ENCODE results near the gene SNX25. TPM values are rescaled to one million over a fixed set of nuclear protein-coding genes. Genes with fewer than 3 reads are reported as not detected.

The SNX25 gene
- total RNA-seq, 1 donor from 2014 or later, result 13.0 TPM

DNA sequence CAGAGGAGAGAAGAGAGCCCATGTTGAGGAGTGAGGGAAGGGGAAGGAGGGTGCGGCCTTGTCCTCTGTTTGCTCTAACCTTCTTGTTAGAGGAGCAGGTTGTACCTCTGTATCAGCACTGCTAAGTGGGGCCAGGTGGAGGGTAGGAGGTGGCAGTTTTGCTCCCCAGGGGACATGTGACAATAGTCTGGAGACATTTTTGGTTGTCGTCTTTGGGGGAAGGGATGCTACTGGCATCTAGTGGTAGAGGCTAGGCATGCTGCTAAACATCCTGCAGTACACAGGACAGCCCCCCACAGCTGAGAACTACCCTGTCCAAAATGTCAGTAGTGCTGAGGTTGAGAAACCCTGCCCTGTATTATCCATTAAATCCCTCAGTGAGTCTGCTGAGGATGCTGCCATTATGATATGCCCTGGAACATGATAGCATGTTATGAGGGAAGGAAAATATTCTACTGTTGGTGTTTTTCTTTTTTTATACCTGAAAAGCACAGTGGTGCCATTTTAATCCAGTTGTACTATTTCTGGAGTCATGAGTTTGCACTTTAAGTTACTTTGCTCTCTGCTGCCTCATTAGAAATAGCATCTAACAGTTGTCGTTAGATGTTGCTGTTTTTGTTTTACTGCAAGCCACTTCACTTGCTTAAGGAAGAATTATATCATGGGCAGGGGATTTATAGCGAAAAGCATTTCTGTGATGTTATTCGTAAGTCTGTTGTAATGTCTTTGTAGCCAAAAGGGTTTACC is 95.7 kb downstream of the SNX25 start:
- TF ChIP-seq, protein P1, sequence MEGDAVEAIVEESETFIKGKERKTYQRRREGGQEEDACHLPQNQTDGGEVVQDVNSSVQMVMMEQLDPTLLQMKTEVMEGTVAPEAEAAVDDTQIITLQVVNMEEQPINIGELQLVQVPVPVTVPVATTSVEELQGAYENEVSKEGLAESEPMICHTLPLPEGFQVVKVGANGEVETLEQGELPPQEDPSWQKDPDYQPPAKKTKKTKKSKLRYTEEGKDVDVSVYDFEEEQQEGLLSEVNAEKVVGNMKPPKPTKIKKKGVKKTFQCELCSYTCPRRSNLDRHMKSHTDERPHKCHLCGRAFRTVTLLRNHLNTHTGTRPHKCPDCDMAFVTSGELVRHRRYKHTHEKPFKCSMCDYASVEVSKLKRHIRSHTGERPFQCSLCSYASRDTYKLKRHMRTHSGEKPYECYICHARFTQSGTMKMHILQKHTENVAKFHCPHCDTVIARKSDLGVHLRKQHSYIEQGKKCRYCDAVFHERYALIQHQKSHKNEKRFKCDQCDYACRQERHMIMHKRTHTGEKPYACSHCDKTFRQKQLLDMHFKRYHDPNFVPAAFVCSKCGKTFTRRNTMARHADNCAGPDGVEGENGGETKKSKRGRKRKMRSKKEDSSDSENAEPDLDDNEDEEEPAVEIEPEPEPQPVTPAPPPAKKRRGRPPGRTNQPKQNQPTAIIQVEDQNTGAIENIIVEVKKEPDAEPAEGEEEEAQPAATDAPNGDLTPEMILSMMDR (IDR thresholded peaks at IDR 0.05), result no peak
- TF ChIP-seq POLR2A (IDR thresholded peaks at IDR 0.05), result no peak
- TF ChIP-seq POLR2AphosphoS5 (IDR thresholded peaks at IDR 0.05; ENCODE audit: insufficient read depth in 1 of 2, low read depth in 1 of 2), result no peak
- Histone ChIP-seq H3K36me3 (no peaks in the 10 kb centered on the region), H3K4me3 (no peak overlapping the region), H3K27ac (no peak overlapping the region), H3K27me3 (no peaks in the 10 kb centered on the region), H3K9me3 (no peaks in the 10 kb centered on the region), H3K4me1 (no peaks in the 10 kb centered on the region)
- DNase-seq (ENCODE audit: extremely low spot score in 2 of 2), result no peak
- intact Hi-C loops (cut with DNase I), result no loop called here

- TF ChIP-seq, protein P1 (IDR thresholded peaks at IDR 0.05), result no peak
- TF ChIP-seq POLR2A (IDR thresholded peaks at IDR 0.05), result no peak
- no peak for TF ChIP-seq POLR2AphosphoS5 (IDR thresholded peaks at IDR 0.05; ENCODE audit: insufficient read depth in 1 of 2, low read depth in 1 of 2)
These were observed 96.6 kb downstream of the SNX25 start for GRCh38 chr4:185305979-185306442.

GRCh38 chr4:185307136-185307950 is 97.9 kb downstream of the SNX25 start:
- Histone ChIP-seq H3K9me3 (no peaks in the 10 kb centered on the region), H3K27ac (no peak overlapping the region), H3K27me3 (no peaks in the 10 kb centered on the region), H3K4me1 (no peaks in the 10 kb centered on the region), H3K4me3 (no peak overlapping the region), H3K36me3 (no peaks in the 10 kb centered on the region)
- DNase-seq (ENCODE audit: extremely low spot score in 2 of 2), result no peak
- no peak for TF ChIP-seq POLR2A (IDR thresholded peaks at IDR 0.05)
- TF ChIP-seq, protein P1 (IDR thresholded peaks at IDR 0.05), result no peak
- no peak for TF ChIP-seq POLR2AphosphoS5 (IDR thresholded peaks at IDR 0.05; ENCODE audit: insufficient read depth in 1 of 2, low read depth in 1 of 2)
- intact Hi-C loops (cut with DNase I), result no loop called here

More at GRCh38 chr4:185305979-185306442, 96.6 kb downstream of the SNX25 start:
- intact Hi-C loops (cut with DNase I), result no loop called here
- no peak overlapping the region for H3K27ac ChIP-seq
- no peaks in the 10 kb centered on the region for H3K36me3 ChIP-seq
- H3K4me3 ChIP-seq, result no peak overlapping the region
- H3K9me3 ChIP-seq, result no peaks in the 10 kb centered on the region
- no peak for DNase-seq (ENCODE audit: extremely low spot score in 2 of 2)
- no peaks in the 10 kb centered on the region for H3K27me3 ChIP-seq
- H3K4me1 ChIP-seq, result no peaks in the 10 kb centered on the region

DNA sequence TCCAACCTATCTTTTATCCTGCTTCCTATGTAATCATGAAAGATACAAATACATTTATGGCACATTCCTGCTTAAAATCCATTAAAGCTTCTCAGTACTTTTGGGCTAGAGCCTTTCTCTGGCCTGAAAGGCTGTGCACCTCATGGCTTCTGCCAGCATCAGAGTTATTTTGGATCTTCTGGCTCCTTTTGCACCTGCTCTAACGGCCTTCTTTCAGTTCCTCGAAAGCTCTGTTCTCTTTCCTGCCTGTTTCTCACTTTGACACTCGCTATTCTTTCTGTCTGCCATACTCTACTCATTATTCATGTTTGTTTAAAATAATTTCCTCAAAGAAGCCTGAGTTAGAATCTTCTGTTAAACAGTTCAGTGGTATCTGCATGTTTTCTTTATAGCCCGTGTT is 100.4 kb downstream of the SNX25 start:
- H3K4me3 ChIP-seq, result no peak overlapping the region
- no peak for TF ChIP-seq POLR2A (IDR thresholded peaks at IDR 0.05)
- TF ChIP-seq POLR2AphosphoS5 (IDR thresholded peaks at IDR 0.05; ENCODE audit: insufficient read depth in 1 of 2, low read depth in 1 of 2), result no peak
- TF ChIP-seq, protein P1 (IDR thresholded peaks at IDR 0.05), result no peak
- no peaks in the 10 kb centered on the region for H3K9me3 ChIP-seq
- H3K36me3 ChIP-seq, result no peaks in the 10 kb centered on the region
- no peaks in the 10 kb centered on the region for H3K4me1 ChIP-seq
- H3K27ac ChIP-seq, result no peak overlapping the region
- intact Hi-C loops (cut with DNase I), result no loop called here
- DNase-seq (ENCODE audit: extremely low spot score in 2 of 2), result no peak
- no peaks in the 10 kb centered on the region for H3K27me3 ChIP-seq

Measured in vagina (tissue), 2 donors.